Measurements from ENCODE around the gene TRMT61A.

GRCh38 chr14:103526247-103526913 lies 2.6 kb upstream of the TRMT61A start:
- no peak for TF ChIP-seq FOXP2 (optimal IDR thresholded peaks at IDR 0.05; ENCODE audit: control extremely low read depth, extremely low read length, insufficient read depth)
- no peak for TF ChIP-seq POLR2AphosphoS5 (IDR thresholded peaks at IDR 0.05; ENCODE audit: borderline replicate concordance, low read depth, low read length)
- TF ChIP-seq EZH2 (IDR thresholded peaks at IDR 0.05): no peak

Data from SK-N-MC (cell line).